Tibial nerve (tissue), 4 donors: ENCODE data around the gene REN. TPM values are rescaled to one million over a fixed set of nuclear protein-coding genes. Genes with fewer than 3 reads are reported as not detected.
A peak's percentile ranks its signal among the peaks of the same experiment; 100 is the strongest.

Experiments
- DNase-seq, 2 donors: peaks; one replicate each; pipeline ENCODE4 v3.0.0-alpha.2; 2019; ENCODE audit warnings: low spot score in 2 of 2
- H3K27ac ChIP-seq, 4 donors: fragments of 200-600 bp; sonication (generic) in 3 of 4; one replicate each; pipeline ENCODE4 v1.5.1; 2017 to 2019; ENCODE audit warnings: mild to moderate bottlenecking in 1 of 4
- H3K27me3 ChIP-seq, 2 donors: fragments of 200-600 bp; sonication (generic) in 1 of 2; one replicate each; pipeline versions ENCODE4 v1.5.1 to v1.6.0; 2017 to 2019
- H3K36me3 ChIP-seq, 3 donors: fragments of 200-600 bp; sonication (generic); one replicate each; pipeline ENCODE4 v1.5.1; 2018 to 2019
- H3K4me1 ChIP-seq, 4 donors: fragments of 200-600 bp; sonication (generic) in 3 of 4; one replicate each; pipeline ENCODE4 v1.5.1; 2017 to 2019
- H3K4me3 ChIP-seq, 4 donors: fragments of 200-600 bp; sonication (generic) in 3 of 4; one replicate each; pipeline ENCODE4 v1.5.1; 2017 to 2019; ENCODE audit warnings: mild to moderate bottlenecking in 1 of 4, moderate library complexity in 1 of 4
- H3K9me3 ChIP-seq, 4 donors: fragments of 200-600 bp; sonication (generic) in 3 of 4; one replicate each; pipeline ENCODE4 v1.5.1; 2017 to 2019
- CTCF ChIP-seq, 5 experiments: fragments of 200-600 bp in 3 of 5; fragments of 450-650 bp in 2 of 5; sonication (generic) in 3 of 5; IDR thresholded peaks; one replicate each; pipeline ENCODE4 v1.5.1; 2016 to 2019; ENCODE audit warnings: antibody characterized with exemption in 5 of 5, mild to moderate bottlenecking in 3 of 5, moderate library complexity in 2 of 5
- EP300 ChIP-seq, 2 donors: sonication (generic); formaldehyde crosslinking; IDR thresholded peaks; one replicate each; pipeline ENCODE4 v1.6.1; 2017; ENCODE audit warnings: antibody characterized with exemption in 2 of 2, mild to moderate bottlenecking in 1 of 2
- POLR2A ChIP-seq, 2 donors: fragments of 450-650 bp; IDR thresholded peaks; one replicate each; pipeline ENCODE4 v1.6.1; 2017; ENCODE audit warnings: antibody characterized with exemption in 2 of 2, mild to moderate bottlenecking in 2 of 2, moderate library complexity in 2 of 2
- WGBS, 2 donors: methylation state at CpG; one replicate each; pipeline ENCODE4 v1.1.5; 2018; 5-methylcytosine and 5-hydroxymethylcytosine counted together
- total RNA-seq, 4 donors: library from RNA; depleted of rRNA; stranded (reverse); fragments of >200 nt; gene quantifications; one replicate each; pipeline ENCODE4 v1.1.0, GENCODE V29; 2016

The REN gene
- total RNA-seq, 4 donors from 2014 or later = not detected

- Histone ChIP-seq H3K27ac (peak overlapping the region in 2 of 4 donors; percentile 73 to 88), H3K4me3 (no peak overlapping the region), H3K27me3 (no peaks in the 10 kb centered on the region), H3K9me3 (no peaks in the 10 kb centered on the region), H3K36me3 (peaks cover 0 to 64% (median 0%) of the 10 kb centered on the region in 3 donors), H3K4me1 (peaks cover 0 to 66% (median 17%) of the 10 kb centered on the region in 4 donors)
- no peak for DNase-seq
- no peak for TF ChIP-seq EP300 (IDR thresholded peaks at IDR 0.05)
- WGBS, 2 donors = 81 to 91% methylated on average over 3 to 4 of the region's 4 CpGs
These were observed 36.0 kb downstream of the REN start for GRCh38 chr1:204130178-204130577.

- DNase-seq = peak in 1 of 2 donors; percentile 41
- Histone ChIP-seq H3K4me3 (peak overlapping the region in 1 of 4 donors; percentile 21), H3K27me3 (no peaks in the 10 kb centered on the region), H3K36me3 (peaks cover 0 to 64% (median 0%) of the 10 kb centered on the region in 3 donors), H3K27ac (peak overlapping the region in 3 of 4 donors; percentile 62 to 88 (median 73)), H3K9me3 (no peaks in the 10 kb centered on the region), H3K4me1 (peaks cover 0 to 66% (median 17%) of the 10 kb centered on the region in 4 donors)
- WGBS, 2 donors = 27 to 31% methylated on average over 22 to 28 of the region's 29 CpGs
- TF ChIP-seq POLR2A (IDR thresholded peaks at IDR 0.05) = no peak
- peak in 1 of 2 donors; percentile 28 for TF ChIP-seq EP300 (IDR thresholded peaks at IDR 0.05)
- TF ChIP-seq CTCF (IDR thresholded peaks at IDR 0.05) = peak; percentile 88 to 97 (median 95)
These were observed 36.9 kb downstream of the REN start for GRCh38 chr1:204128964-204129896.

- Histone ChIP-seq H3K4me1 (peaks cover 0 to 66% (median 17%) of the 10 kb centered on the region in 4 donors), H3K4me3 (no peak overlapping the region), H3K9me3 (no peaks in the 10 kb centered on the region), H3K27me3 (no peaks in the 10 kb centered on the region), H3K27ac (peak overlapping the region in 3 of 4 donors; percentile 48 to 88 (median 73)), H3K36me3 (peaks cover 0 to 65% (median 0%) of the 10 kb centered on the region in 3 donors)
- TF ChIP-seq CTCF (IDR thresholded peaks at IDR 0.05) (no peak), EP300 (IDR thresholded peaks at IDR 0.05) (no peak), POLR2A (IDR thresholded peaks at IDR 0.05) (no peak)
- 64 to 84% methylated on average over 4 of the region's 4 CpGs for WGBS, 2 donors
- DNase-seq = no peak
These were observed 37.6 kb downstream of the REN start for GRCh38 chr1:204128464-204128963.

GRCh38 chr1:204127597-204128242 lies 38.4 kb downstream of the REN start:
- H3K27me3 ChIP-seq = no peaks in the 10 kb centered on the region
- H3K4me1 ChIP-seq = peaks cover 0 to 66% (median 17%) of the 10 kb centered on the region in 4 donors
- 19 to 26% methylated on average over 5 of the region's 5 CpGs for WGBS, 2 donors
- TF ChIP-seq CTCF (IDR thresholded peaks at IDR 0.05) = peak; percentile 88 to 99 (median 93)
- peak in 1 of 2 donors; percentile 77 for TF ChIP-seq EP300 (IDR thresholded peaks at IDR 0.05)
- TF ChIP-seq POLR2A (IDR thresholded peaks at IDR 0.05) = no peak
- H3K36me3 ChIP-seq = peaks cover 0 to 68% (median 2%) of the 10 kb centered on the region in 3 donors
- DNase-seq = peak; percentile 54 to 71
- no peak overlapping the region for H3K4me3 ChIP-seq
- no peaks in the 10 kb centered on the region for H3K9me3 ChIP-seq
- H3K27ac ChIP-seq = peak overlapping the region in 3 of 4 donors; percentile 72 to 88 (median 73)

- DNase-seq = no peak
- WGBS, 2 donors = 33 to 45% methylated on average over 7 of the region's 7 CpGs
- H3K27ac ChIP-seq = peak overlapping the region in 3 of 4 donors; percentile 72 to 88 (median 73)
- H3K27me3 ChIP-seq = no peaks in the 10 kb centered on the region
- no peaks in the 10 kb centered on the region for H3K9me3 ChIP-seq
- no peak for TF ChIP-seq POLR2A (IDR thresholded peaks at IDR 0.05)
- TF ChIP-seq CTCF (IDR thresholded peaks at IDR 0.05) = no peak
- TF ChIP-seq EP300 (IDR thresholded peaks at IDR 0.05) = no peak
- peaks cover 0 to 68% (median 9%) of the 10 kb centered on the region in 3 donors for H3K36me3 ChIP-seq
- H3K4me3 ChIP-seq = no peak overlapping the region
- H3K4me1 ChIP-seq = peaks cover 0 to 66% (median 17%) of the 10 kb centered on the region in 4 donors
These were observed 39.2 kb downstream of the REN start for GRCh38 chr1:204126956-204127355.
